HG03469 (cell line): ENCODE measurements around the gene RAF1.
A peak's percentile ranks its signal among the peaks of the same experiment; 100 is the strongest.
"Not testable (repeated sequence)": the region's sequence is repeated elsewhere in the genome, so short reads cannot be mapped to it uniquely, and the experiment has no call there.

Experiments used
- ATAC-seq: cut with Tn5 transposase; IDR thresholded peaks from one replicate; pipeline ENCODE4 v1.9.1; 2021; ENCODE audit warnings: mild to moderate bottlenecking, moderate library complexity, moderate number of reproducible peaks; ENCODE audit not compliant: unreplicated experiment

RAF1 gene

DNA sequence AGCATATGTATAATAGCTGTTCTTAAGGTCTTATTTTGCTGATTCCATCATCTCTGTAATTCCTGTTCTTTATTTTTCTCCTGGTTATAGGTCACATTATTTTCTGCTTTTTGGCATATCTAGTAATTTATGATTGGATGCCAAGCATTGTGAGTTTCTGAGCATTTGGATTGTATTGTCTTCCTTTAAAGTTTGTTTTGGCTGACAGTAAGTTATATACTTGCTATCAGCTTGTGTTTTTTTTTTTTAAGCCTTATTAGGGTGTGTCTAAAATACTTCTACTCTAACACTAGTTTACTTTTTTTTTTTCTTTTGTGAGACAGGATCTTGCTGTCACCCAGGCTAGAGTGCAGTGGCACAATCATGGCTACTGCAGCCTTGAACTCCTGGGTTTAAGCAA lies 96.9 kb downstream of the RAF1 start:
- ATAC-seq, result no peak

DNA sequence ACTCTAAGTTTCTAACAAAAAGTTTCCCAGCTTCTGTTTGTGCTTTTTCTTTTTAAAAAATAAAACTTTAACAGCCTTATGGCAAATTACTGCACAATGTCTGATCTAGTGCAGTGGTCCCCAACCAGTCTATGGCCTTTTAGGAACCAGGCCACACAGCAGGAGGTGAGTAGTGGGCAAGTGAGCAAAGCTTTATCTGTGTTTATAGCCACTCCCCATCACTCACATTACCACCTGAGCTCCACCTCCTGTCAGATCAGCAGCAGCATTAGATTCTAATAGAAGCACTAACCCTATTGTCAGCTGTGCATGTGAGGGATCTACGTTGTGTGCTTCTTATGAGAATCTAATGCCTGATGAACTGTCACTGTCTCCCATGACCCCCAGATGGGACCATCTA lies 101.5 kb downstream of the RAF1 start:
- ATAC-seq, result no peak

DNA sequence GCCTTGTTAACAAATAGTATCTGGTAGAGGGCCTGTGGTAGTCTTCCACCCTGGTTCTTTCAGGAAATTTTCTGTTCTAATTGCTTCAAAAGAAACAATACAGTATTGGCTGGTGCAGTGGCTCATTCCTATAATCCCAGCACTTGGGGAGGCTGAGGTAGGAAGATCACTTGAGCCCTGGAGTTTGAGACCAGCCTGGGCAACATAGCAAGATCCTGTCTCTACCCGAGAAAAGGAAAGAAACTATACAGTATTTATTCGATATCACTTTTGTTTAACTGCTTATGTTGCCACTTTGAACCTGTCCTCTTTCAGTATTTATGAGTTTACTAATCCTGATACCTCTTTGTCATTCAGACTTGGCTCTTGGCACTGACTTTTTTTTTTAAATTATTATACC lies 102.5 kb downstream of the RAF1 start:
- no peak for ATAC-seq

DNA sequence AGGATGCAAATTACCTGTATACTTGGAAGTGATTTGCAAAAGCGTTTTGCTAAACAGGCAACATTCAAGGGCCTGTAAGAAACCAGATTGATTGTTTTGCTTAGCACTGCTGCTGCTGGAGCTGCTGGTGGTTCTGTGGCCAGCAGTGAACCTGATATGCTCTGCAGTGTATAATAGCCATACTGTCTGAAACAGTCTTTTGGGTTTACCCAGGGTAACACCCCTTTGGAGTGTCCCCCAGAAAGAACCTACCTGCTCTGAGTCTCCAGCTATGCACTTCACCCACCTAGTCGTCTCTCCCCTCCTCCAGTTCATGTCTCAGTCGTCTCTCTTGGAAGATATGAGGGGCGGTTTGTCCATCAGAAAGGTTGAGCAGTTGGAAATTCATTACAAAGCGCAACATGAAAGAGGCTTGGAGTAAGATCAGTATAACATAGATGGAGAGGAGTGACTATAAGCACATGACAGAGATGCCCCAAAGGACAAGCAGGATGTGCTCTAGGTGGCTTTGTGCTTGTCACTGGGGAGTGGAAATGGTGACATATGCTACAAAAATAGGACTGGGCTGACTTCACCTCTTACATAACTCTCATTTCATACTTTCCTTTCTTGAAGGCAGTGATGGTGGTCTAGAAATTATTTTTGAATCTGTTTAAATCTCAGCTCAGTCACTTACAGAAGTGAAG lies 103.3 kb downstream of the RAF1 start:
- ATAC-seq, result peak; percentile 34

DNA sequence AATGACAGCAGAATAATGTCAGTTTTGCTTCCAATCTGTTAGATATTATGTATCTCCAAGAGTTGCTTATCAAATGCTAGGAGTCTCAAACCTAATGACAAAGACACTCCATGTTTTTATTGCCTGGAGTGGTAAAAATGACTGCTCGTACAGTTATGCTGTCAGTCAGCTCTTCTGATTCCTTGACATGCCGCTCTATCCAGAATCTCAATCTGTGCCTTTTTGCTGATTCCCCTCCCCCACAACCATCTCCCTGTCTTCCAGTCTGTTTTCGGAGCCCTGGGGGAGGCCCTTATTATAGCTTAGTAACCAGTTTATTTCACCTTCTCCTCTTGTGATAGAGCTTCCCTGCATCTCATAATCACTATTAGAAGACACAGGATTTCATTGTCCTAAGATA lies 104.4 kb downstream of the RAF1 start:
- no peak for ATAC-seq

DNA sequence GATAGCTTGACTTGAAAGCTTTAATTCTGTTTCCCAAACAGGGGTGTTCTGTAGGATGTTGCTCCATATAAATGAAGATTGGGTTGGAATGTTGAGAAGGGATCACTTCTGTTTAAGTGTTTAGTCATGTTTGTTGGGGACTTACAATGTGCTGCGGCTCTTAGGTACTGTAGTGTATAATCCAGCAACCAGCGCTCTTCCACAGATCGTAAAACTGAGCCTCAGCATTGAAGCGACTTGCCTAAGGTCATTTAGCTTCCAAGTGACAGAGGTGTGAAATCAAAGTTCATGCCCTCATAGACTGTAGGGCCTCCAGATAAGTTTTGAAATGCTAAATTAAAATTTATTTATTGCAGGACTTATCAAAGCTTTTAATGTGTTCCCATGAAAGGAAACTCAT lies 105.2 kb downstream of the RAF1 start:
- no peak for ATAC-seq

DNA sequence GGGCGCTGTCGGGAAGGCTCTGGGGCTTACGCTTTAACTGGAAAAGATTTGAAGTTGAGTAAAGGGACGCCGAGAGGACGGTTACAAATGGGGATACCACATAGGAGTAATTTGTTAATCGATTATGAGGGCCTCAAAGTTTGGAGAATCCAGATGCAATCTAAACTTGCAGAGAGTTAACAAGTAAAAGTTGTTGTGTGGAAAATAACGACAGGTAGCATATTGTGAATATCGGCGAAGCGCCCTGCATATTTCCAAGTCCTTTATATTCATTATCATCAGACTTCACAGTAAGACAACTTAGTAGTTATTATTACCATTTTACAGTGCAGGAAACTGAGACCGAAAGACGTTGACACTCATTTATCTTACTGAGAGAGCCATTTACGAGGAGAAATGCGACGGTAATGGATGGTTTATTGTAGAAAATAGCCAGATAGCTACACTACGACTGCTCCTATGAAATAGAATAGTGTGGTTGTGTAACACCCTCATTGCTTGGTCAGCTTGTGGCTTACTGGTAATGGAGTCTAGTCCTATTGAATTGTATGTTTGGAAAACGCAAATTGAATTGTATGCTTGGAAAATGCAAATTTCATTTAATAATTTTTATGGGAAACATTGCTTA lies 106.3 kb downstream of the RAF1 start:
- no peak for ATAC-seq

DNA sequence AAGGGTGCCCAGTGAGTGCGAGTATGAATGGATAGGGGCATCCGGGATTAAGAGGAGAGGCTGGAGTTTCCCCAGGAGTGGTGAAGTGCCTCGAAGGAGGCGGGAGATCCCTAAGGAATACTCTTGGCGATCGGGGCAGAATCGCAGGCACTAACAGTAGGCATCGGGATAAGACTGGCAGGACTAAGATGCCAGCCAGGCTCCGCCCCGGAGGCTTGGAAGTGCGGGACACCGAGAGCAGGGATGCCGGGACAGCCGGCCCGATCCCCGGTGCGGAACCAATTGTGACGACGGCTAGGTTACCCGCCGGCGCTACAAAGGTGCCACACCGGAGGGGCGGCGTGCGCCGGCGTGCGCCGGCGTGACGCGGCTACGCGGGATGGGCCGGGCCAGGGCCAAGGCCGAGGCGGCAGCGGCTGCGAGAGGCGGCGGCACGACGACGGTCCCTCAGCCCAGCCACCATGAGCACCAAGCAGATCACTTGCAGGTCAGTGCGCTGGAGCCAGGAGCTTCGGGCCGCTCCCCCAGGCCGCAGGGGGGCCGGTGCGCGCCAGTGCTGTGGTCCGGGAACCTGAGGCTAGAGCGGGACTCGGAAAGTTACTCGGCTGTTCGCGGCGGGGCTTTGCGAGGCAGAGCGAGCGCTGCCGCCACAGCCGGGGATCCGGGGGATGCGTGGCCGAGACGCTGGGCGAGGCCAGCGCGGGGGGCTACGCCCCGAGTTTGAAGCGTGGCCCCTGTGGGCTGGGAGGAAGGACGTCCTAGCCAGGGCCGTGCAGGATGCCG lies 107.0 kb downstream of the RAF1 start, which contains the start of gene MKRN2:
TSS of gene MKRN2 (plus strand) at position 398 of the 783 bp plus-strand sequence. CDS start at position 462, 64 bp downstream.
- ATAC-seq, result peak; percentile 58

DNA sequence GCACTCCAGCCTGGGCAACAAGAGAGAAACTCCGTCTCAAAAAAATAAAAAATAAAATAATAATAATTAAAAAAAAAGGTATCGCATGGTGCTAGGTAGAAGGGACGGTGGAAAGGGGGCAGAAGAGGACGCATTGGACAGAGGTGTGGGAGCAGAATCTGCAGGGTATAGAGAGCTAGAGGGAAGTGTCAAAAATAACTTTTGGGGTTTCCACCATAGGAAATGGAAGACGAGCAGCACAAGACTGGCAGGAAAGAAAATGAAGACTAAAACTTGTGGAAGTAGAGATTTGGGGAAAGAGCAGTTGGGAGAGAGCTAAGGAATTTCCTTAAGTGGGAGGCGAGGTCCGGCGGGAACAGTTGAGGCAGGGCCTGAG lies 107.6 kb downstream of the RAF1 start:
- no peak for ATAC-seq

DNA sequence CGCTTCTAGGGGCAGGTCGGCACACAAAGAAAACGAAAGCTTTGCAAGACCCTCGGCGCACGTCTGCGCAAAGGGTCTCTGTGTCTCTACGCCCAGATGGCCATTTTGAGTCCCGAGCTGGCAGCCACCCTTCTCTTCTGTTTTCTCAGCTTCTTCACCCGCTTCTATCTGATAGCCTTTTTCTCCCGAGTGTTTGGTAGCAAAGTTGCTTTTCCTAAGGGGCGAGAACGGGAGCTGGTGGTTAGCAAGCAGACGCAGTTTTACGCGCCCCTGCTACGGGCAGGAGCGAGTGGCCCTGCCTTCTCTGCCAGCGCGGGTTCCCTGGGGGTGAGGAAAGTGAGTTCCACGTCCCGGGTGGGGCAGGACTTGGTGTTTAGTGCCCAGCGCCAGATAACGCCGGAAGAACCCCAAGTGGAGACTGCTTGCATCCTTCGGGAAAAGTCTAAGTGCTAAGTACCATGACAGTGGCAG lies 110.0 kb downstream of the RAF1 start:
- ATAC-seq, result no peak

DNA sequence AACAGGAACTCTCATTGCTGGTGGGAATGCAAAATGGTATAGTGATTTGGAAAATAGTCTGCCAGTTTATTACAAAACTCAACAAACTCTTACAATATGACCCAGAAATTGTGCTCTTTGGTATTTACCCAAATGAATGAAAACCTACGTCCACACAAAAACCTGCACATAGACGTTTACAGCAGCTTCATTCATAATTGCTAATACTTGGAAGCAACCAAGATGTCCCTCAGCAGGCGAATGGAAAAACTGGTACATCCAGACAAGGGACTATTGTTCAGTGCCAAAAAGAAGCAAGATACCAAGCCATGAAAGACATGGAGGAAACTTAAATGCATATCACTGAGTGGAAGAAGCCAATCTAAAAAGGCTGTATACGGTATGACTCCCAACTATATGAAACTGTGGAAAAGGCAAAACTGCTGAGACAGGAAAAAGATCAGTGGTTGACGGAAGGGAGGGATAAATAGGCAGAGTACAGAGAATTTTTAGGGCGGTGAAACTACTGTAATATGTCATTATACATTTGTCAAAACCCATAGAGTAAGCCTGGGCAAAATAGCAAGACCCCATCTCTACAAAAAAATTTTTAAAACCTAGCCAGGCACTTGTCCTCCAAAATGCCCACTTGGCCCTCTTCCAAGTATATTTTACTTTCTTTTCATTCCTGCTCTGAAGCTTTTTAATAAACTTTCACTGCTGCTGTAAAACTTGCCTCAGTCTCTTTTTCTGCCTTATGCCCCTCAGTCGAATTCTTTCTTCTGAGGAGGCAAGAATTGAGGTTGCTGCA lies 113.8 kb downstream of the RAF1 start:
- ATAC-seq, result no peak

DNA sequence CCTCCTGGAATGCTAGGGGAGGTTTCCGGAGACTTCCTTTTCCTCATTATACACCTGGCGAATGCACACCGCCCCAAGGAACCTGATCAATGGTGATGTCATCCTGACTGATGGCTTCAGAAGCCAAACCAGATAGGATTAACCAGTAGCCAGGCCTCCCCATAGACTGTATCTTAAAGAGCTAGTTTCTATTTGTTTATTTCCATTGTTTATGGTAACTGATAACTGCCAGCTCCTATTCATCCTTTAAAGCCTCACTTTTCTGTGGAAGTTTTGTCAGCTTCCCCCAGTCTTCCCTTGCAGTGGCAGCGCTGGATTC lies 118.5 kb downstream of the RAF1 start, which contains the start of gene MKRN2OS:
TSS of gene MKRN2OS (minus strand) at position 27 of the 319 bp plus-strand sequence. CDS start 35 bp downstream, outside the sequence.
- no peak for ATAC-seq

DNA sequence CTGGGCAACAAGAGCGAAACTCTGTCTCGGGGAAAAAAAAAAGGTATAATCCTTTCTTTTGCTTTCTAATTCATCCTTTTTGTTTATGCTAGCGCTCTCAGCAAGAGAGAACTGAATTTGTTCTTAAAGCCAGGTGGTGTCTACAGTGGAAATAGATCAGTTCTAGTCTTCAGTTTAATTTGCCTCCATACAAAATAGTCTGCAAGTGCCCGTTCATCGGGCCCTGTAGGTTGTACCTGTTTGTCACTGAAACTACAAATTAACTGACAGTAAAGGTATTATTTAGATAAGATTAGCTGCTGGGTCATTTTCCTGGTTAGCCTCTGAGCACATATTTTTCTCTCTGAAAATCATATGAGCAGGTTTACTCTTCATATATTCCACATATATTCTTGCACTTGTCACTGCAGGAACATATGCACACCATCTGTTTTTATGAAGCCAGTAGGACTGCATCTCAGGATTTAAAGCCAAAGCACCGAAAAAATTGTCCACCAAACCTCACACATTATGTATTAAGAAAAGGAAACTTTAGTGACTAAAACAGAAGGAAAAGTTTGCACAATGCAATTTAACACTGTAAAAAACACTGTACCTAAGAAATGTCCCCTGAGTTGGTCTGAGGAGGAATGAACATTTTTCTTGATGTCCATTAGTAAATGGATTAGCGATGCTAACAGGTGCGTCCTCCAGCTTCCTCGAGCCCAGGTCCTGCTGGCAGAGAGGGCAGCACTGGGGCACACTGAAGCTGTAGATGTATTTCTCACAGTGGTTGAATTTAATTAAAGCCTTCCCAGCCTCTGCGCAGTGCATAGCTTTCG lies 119.1 kb downstream of the RAF1 start:
- ATAC-seq, result no peak

DNA sequence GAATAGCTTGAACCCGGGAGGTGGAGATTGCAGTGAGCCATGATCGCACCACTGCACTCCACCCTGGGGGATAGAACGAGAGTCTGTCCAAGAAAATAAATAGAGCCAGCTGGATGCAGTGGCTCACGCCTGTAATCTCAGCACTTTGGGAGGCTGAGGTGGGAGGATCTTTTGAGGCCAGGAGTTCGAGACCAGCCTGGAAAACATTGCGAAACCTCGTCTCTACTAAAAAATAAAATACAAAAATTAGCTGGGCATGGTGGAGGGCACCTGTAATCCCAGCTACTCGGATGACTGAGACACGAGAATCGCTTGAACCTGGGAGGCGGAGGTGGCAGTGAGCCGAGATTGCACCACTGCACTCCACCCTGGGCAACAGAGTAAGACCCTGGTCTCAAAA lies 120.4 kb downstream of the RAF1 start:
- not testable (repeated sequence) for ATAC-seq

DNA sequence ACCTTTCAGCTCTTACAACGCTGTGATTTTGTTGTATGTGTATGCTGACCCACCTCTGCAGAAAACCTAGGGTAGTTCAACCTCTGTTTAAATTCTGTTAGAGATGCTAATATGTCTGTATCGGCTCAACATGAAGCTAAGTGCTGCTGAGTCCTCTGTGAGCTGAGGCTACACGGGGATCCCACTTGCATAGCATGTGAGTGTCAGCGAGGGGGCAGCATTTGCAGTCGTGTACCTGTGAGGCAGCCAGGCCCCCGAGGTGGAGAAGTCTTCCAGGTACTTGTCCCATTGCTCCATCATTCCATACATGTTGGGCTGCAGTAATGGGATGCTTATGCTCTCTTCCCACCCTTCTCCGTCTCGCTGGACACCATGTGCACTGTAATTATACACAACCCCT lies 122.3 kb downstream of the RAF1 start:
- no peak for ATAC-seq

DNA sequence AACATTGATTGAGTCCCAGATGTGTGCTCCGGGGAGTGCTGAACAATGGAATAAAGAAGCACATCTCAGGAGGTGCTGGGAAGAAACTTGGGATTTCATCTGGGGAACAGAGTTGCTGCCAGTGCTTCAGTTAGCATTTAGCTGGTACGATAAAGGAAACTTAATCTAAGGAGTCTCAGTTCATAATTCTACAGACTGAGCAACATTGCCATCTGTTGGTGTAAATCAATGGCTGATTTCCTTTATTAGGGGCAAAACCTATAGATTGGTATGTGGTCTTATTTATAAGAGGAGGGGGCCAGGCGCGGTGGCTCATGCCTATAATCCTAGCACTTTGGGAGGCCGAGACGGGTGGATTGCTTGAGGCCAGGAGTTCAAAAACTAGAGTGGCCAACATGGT lies 127.5 kb downstream of the RAF1 start:
- no peak for ATAC-seq
